HCT116 (cell line): Measurements from ENCODE around the gene MARCHF3.

Experiments
- CBX3 ChIP-seq: IDR thresholded peaks from 2 replicates; pipeline ENCODE4 v1.6.1; 2012; ENCODE audit warnings: low read depth
- EGR1 ChIP-seq: IDR thresholded peaks from 2 replicates; pipeline ENCODE4 v1.6.1; 2012; ENCODE audit warnings: low read depth
- EZH2 ChIP-seq: fragments of 200-600 bp; sonication (generic); IDR thresholded peaks from 2 replicates; pipeline ENCODE4 v1.6.1; 2017; ENCODE audit warnings: antibody characterized with exemption, mixed run types
- EZH2phosphoT487 ChIP-seq: fragments of 200-600 bp; IDR thresholded peaks from 2 replicates; pipeline ENCODE4 v1.6.1; 2018; ENCODE audit warnings: antibody characterized with exemption, borderline replicate concordance
- SIN3A ChIP-seq: IDR thresholded peaks from 2 replicates; pipeline ENCODE4 v1.6.1; 2012; ENCODE audit warnings: low read depth
- TF ChIP-seq, protein P1 (sequence below), 3 experiments: fragments of 200-600 bp in 1 of 3; sonication (generic) in 1 of 3; IDR thresholded peaks in 2 of 3; conservative IDR thresholded peaks in 1 of 3; 2 replicates each; pipeline ENCODE4 v1.5.1; 2012 to 2017; ENCODE audit warnings: low read depth in 2 of 3, low read length in 2 of 3, antibody characterized with exemption in 1 of 3, borderline replicate concordance in 1 of 3, control low read depth in 1 of 3, mild to moderate bottlenecking in 1 of 3, mixed read lengths in 1 of 3, mixed run types in 1 of 3, moderate library complexity in 1 of 3; ENCODE audit not compliant: insufficient read depth in 1 of 3

DNA sequence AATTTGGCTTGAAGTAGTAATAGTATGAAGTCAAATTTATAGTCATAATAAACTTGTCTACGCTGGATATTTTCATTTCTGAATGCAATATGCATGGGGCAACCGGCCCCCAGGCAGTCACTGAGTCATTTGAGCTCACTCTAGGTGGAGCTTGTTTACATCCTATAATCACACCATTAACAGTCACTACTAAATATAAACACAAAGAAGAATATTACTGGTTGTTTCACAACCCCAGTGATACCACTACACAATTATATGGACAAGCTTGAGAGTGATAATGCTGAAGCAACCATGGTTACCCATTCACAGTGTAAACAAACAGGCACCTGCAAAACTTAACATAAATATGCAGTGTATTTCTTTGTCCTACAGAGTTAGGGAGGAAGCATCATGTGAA is 68.7 kb downstream of the MARCHF3 start:
- TF ChIP-seq EGR1: no peak
- no peak for TF ChIP-seq SIN3A
- TF ChIP-seq EZH2: no peak
- no peak for TF ChIP-seq CBX3
- no peak for TF ChIP-seq EZH2phosphoT487
- TF ChIP-seq, protein P1, sequence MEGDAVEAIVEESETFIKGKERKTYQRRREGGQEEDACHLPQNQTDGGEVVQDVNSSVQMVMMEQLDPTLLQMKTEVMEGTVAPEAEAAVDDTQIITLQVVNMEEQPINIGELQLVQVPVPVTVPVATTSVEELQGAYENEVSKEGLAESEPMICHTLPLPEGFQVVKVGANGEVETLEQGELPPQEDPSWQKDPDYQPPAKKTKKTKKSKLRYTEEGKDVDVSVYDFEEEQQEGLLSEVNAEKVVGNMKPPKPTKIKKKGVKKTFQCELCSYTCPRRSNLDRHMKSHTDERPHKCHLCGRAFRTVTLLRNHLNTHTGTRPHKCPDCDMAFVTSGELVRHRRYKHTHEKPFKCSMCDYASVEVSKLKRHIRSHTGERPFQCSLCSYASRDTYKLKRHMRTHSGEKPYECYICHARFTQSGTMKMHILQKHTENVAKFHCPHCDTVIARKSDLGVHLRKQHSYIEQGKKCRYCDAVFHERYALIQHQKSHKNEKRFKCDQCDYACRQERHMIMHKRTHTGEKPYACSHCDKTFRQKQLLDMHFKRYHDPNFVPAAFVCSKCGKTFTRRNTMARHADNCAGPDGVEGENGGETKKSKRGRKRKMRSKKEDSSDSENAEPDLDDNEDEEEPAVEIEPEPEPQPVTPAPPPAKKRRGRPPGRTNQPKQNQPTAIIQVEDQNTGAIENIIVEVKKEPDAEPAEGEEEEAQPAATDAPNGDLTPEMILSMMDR (IDR thresholded peaks at IDR 0.05 in 2 of 3, conservative IDR thresholded peaks at IDR 0.05 in 1 of 3; ENCODE audit: borderline replicate concordance in 1 of 3, insufficient read depth in 1 of 3, low read depth in 2 of 3, low read length in 2 of 3): no peak
